Upper lobe of left lung (tissue), 6 donors: ENCODE data around the gene TNRC6C. TPM values are rescaled to one million over a fixed set of nuclear protein-coding genes. Genes with fewer than 3 reads are reported as not detected.

Experiments used
- ATAC-seq, 2 donors: fragments of 200-7000 bp; cut with Tn5 transposase; one replicate each; pipeline ENCODE4 v1.9.1; 2022; ENCODE audit warnings: mild to moderate bottlenecking in 2 of 2, moderate library complexity in 2 of 2; ENCODE audit not compliant: low FRiP score in 2 of 2
- DNase-seq, 2 donors: peaks; one replicate each; pipeline ENCODE4 v3.0.0-alpha.2; 2019 to 2020
- H3K27ac ChIP-seq, 4 donors: fragments of 200-600 bp; sonication (generic); one replicate each; pipeline ENCODE4 v1.5.1; 2016 to 2019
- H3K27me3 ChIP-seq, 4 donors: fragments of 200-600 bp; sonication (generic); one replicate each; pipeline ENCODE4 v1.5.1; 2017 to 2019
- H3K36me3 ChIP-seq, 4 donors: fragments of 200-600 bp; sonication (generic); one replicate each; pipeline ENCODE4 v1.5.1; 2016 to 2019
- H3K4me1 ChIP-seq, 4 donors: fragments of 200-600 bp; sonication (generic); one replicate each; pipeline ENCODE4 v1.5.1; 2018 to 2019
- H3K4me3 ChIP-seq, 4 donors: fragments of 200-600 bp; sonication (generic); one replicate each; pipeline ENCODE4 v1.5.1; 2017 to 2019; ENCODE audit warnings: mild to moderate bottlenecking in 2 of 4, moderate library complexity in 1 of 4
- H3K9me3 ChIP-seq, 4 donors: fragments of 200-600 bp; sonication (generic); one replicate each; pipeline ENCODE4 v1.5.1; 2018 to 2019
- EP300 ChIP-seq, 4 donors: sonication (generic); formaldehyde crosslinking; IDR thresholded peaks; one replicate each; pipeline ENCODE4 v1.5.1; 2017; ENCODE audit warnings: antibody characterized with exemption in 4 of 4, control low read depth in 2 of 4
- POLR2A ChIP-seq, 4 donors: fragments of 450-650 bp; IDR thresholded peaks; one replicate each; pipeline ENCODE4 v1.5.1; 2016 to 2017; ENCODE audit warnings: antibody characterized with exemption in 4 of 4, mild to moderate bottlenecking in 2 of 4
- POLR2AphosphoS5 ChIP-seq, 2 donors: sonication (generic); formaldehyde crosslinking; IDR thresholded peaks; one replicate each; pipeline ENCODE4 v1.5.1; 2017; ENCODE audit warnings: antibody characterized with exemption in 2 of 2
- WGBS, 2 donors: methylation state at CpG; one replicate each; pipeline ENCODE4 v1.1.5; 2017 to 2018; 5-methylcytosine and 5-hydroxymethylcytosine counted together
- total RNA-seq, 6 donors: library from RNA; depleted of rRNA in 4 of 6; stranded (reverse); fragments of >200 nt in 4 of 6; gene quantifications; one replicate each; pipeline versions ENCODE4 v1.1.0 to v1.2.1, GENCODE V29; 2016 to 2021
- TF ChIP-seq, protein P1 (sequence below), 6 experiments: fragments of 450-650 bp in 4 of 6; fragments of 200-600 bp in 2 of 6; sonication (generic) in 2 of 6; IDR thresholded peaks; one replicate each; pipeline ENCODE4 v1.5.1; 2016 to 2019; ENCODE audit warnings: antibody characterized with exemption in 6 of 6
- donor health status: DM: no; HTN: no; CAD: no; lungs with moderate emphysema.
- donor health status: DM: no; HTN: yes; CAD: no; lungs with severe emphysema.

TNRC6C gene
- total RNA-seq, 6 donors from 2014 or later: 8.7 to 38.8 (median 14.7) TPM

DNA sequence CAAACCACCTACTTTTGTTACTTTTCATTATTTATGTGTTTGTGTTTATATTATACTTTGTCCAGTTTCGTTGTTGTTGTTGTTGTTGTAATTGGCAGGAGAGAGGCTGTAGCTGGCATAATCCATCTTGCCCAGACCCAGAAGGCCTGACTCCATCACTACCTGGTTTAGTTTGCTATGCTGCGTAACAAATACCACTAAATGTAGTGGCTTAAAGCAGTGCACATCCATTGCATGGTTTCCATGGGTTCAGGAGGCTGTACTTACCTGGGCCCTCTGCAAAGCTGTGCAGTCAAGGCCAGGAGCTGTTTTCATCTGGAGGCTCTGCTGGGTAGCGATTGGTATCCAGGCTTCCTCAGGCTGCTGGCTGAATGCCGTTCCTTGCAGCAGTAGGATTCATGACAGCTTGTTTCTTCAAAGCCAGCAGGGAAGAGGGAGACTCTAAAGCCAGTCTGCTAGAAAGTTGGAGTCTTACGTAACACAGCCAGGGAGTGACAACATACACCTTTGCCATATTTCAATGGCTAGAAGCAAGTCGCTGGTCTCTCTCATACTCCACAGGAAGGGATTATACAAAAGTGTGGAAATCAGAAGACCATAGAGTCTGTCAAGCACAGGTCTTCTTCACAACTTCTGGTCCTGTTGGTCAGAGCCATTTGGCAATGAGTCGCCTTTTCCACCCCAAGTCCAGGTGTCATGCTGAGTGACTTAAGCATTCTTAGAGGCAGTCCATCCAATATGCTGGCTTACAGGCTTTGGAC lies 41.1 kb downstream of the TNRC6C start:
- H3K36me3 ChIP-seq: no peaks in the 10 kb centered on the region
- ATAC-seq (no peak), DNase-seq (no peak)
- no peaks in the 10 kb centered on the region for H3K27me3 ChIP-seq
- 89 to 92% methylated on average over 5 to 7 of the region's 7 CpGs for WGBS, 2 donors
- H3K4me1 ChIP-seq: peaks cover 10 to 24% (median 18%) of the 10 kb centered on the region in 4 donors
- H3K9me3 ChIP-seq: no peaks in the 10 kb centered on the region
- H3K4me3 ChIP-seq: no peak overlapping the region
- TF ChIP-seq POLR2AphosphoS5 (IDR thresholded peaks at IDR 0.05): no peak
- TF ChIP-seq POLR2A (IDR thresholded peaks at IDR 0.05): no peak
- TF ChIP-seq, protein P1, sequence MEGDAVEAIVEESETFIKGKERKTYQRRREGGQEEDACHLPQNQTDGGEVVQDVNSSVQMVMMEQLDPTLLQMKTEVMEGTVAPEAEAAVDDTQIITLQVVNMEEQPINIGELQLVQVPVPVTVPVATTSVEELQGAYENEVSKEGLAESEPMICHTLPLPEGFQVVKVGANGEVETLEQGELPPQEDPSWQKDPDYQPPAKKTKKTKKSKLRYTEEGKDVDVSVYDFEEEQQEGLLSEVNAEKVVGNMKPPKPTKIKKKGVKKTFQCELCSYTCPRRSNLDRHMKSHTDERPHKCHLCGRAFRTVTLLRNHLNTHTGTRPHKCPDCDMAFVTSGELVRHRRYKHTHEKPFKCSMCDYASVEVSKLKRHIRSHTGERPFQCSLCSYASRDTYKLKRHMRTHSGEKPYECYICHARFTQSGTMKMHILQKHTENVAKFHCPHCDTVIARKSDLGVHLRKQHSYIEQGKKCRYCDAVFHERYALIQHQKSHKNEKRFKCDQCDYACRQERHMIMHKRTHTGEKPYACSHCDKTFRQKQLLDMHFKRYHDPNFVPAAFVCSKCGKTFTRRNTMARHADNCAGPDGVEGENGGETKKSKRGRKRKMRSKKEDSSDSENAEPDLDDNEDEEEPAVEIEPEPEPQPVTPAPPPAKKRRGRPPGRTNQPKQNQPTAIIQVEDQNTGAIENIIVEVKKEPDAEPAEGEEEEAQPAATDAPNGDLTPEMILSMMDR (IDR thresholded peaks at IDR 0.05): no peak
- TF ChIP-seq EP300 (IDR thresholded peaks at IDR 0.05): no peak
- no peak overlapping the region for H3K27ac ChIP-seq

DNA sequence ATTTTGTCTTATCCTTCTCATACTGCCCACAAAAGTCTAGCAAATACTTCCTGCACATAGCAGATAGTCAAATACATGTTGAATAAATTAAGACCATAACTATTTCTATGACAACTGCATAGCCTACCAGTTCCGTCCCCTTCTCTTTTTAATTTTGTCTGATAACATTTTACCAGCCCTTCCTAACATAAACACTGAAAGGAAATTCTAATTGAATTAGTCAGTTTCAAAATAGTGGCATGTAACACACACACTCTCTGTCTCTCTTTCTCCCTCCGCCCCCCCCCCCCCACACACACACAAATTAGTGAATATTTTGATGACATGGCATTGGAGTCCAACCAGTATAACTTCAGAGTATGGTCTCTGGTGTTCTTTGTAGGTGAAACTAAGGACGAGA lies 41.8 kb downstream of the TNRC6C start:
- WGBS, 2 donors: 76 to 82% methylated on average over 3 of the region's 3 CpGs
- Histone ChIP-seq H3K27me3 (no peaks in the 10 kb centered on the region), H3K27ac (no peak overlapping the region), H3K9me3 (no peaks in the 10 kb centered on the region), H3K4me3 (no peak overlapping the region), H3K36me3 (peaks cover 0 to 2% (median under 1%) of the 10 kb centered on the region in 4 donors), H3K4me1 (peaks cover 7 to 20% (median 17%) of the 10 kb centered on the region in 4 donors)
- DNase-seq (no peak), ATAC-seq (no peak)
- TF ChIP-seq EP300 (IDR thresholded peaks at IDR 0.05) (no peak), POLR2A (IDR thresholded peaks at IDR 0.05) (no peak), POLR2AphosphoS5 (IDR thresholded peaks at IDR 0.05) (no peak)
- TF ChIP-seq, protein P1 (IDR thresholded peaks at IDR 0.05): no peak

DNA sequence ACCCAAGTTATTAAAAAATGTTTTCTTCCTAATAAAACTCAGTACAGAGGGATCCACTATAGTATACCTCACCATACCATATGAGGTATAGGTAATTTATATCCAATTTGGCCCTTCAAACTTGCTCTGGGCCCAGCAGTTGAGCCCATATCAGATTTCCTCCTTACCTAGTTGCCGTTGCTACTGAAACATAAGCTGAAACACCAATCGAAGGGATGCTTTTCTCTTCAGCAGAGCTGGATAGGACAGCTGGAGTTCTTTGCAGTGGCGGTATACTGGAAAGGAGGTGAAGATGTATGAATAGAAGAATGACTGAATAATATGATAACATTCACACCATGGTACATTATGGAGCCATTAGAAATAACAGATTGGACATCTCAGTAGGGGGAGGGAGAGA lies 42.7 kb downstream of the TNRC6C start:
- Histone ChIP-seq H3K27ac (no peak overlapping the region), H3K4me1 (peaks cover 6 to 20% (median 13%) of the 10 kb centered on the region in 4 donors), H3K27me3 (no peaks in the 10 kb centered on the region), H3K36me3 (peaks cover 0 to 6% (median 3%) of the 10 kb centered on the region in 4 donors), H3K4me3 (no peak overlapping the region), H3K9me3 (no peaks in the 10 kb centered on the region)
- ATAC-seq: no peak
- TF ChIP-seq, protein P1 (IDR thresholded peaks at IDR 0.05): no peak
- 51 to 77% methylated on average over 3 of the region's 3 CpGs for WGBS, 2 donors
- DNase-seq: no peak

DNA sequence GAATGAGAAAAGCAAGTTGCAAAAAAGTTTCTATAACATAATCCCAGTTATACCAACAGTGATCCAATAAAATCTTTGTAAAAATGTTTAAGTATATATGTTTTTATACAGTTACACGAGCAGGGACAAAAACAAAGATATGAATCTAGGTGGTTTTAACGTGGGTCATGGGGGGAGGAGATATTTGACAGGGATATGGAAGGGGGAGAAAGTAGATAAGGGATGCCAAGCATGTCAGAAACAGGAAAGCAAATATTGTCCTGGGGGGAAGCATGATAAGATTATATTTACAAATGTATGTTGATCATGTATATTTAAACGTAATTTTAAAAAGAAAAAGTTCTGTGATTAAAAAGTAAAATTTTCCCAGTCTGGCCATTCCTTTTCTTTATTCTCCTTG lies 43.1 kb downstream of the TNRC6C start:
- 38 to 53% methylated on average over 3 of the region's 3 CpGs for WGBS, 2 donors

More for the DNA sequence above, 43.1 kb downstream of the TNRC6C start:
- Histone ChIP-seq H3K27ac (no peak overlapping the region), H3K36me3 (peaks cover 0 to 6% (median 3%) of the 10 kb centered on the region in 4 donors), H3K9me3 (no peaks in the 10 kb centered on the region), H3K4me3 (no peak overlapping the region), H3K4me1 (peaks cover 6 to 20% (median 13%) of the 10 kb centered on the region in 4 donors), H3K27me3 (no peaks in the 10 kb centered on the region)
- TF ChIP-seq, protein P1 (IDR thresholded peaks at IDR 0.05): no peak
- TF ChIP-seq POLR2AphosphoS5 (IDR thresholded peaks at IDR 0.05) (no peak), POLR2A (IDR thresholded peaks at IDR 0.05) (no peak), EP300 (IDR thresholded peaks at IDR 0.05) (no peak)
- no peak for ATAC-seq
- DNase-seq: no peak
